ENCODE results near the gene PTCD1.

DNA sequence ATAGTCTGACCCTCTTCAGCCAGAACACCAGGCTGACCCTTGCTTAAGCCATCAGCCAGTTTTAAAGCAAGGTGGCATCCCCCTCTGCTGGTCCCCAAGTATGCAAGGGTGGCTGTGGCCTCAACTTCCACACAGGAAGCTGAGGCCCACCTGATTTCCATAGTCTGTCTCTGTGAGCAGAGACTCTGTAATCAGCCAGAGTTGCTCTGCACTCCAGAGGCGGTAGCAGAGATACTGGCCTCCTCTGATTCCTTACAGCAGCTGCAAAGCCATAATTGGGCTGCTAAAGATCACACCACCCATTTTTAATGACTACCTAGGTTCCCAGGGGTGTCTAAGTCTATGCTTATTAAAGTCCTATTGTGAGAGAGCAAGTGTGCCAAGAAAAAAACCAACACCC, 32.0 kb downstream of the PTCD1 start:
- TF ChIP-seq CTCF (IDR thresholded peaks at IDR 0.05) (no peak), POLR2A (IDR thresholded peaks at IDR 0.05) (no peak)
